Posterior vena cava (tissue), 2 donors: Measurements from ENCODE around the gene CDH15. TPM values are rescaled to one million over a fixed set of nuclear protein-coding genes. Genes with fewer than 3 reads are reported as not detected.
A peak's percentile ranks its signal among the peaks of the same experiment; 100 is the strongest.
"Not testable (repeated sequence)": the region's sequence is repeated elsewhere in the genome, so short reads cannot be mapped to it uniquely, and the experiment has no call there.

Experiments used
- DNase-seq: peaks from one replicate; pipeline ENCODE4 v3.0.0-alpha.2; 2020; ENCODE audit warnings: low spot score
- intact Hi-C, 2 donors: fragments of 100-400 bp; cut with DNase I; formaldehyde crosslinking; loops; one replicate each; pipeline versions ENCODE4 v1.14.1 to v1.14.2; 2022 to 2023
- total RNA-seq, 2 donors: library from RNA; stranded (reverse); fragmentation: NEBNext Ultra II Directional; extraction: Animal tissue kit (Norgen Biotek cat#: 25700); gene quantifications; one replicate each; pipeline ENCODE4 v1.2.1, GENCODE V29; 2021
- donor health status: DM: yes; HTN: yes; CAD: no.
- donor health status: DM: yes; HTN: yes; CAD: no.

The CDH15 gene
- total RNA-seq, 2 donors from 2014 or later, result 0.46 TPM; not detected in 1

GRCh38 chr16:89191901-89192185 is 20.3 kb downstream of the CDH15 start:
- intact Hi-C loops, result no loop called here
- no peak for DNase-seq

- peak; percentile 95 for DNase-seq
- intact Hi-C loops, result not testable (repeated sequence)
Observed at GRCh38 chr16:89192186-89192955, 20.8 kb downstream of the CDH15 start.

DNA sequence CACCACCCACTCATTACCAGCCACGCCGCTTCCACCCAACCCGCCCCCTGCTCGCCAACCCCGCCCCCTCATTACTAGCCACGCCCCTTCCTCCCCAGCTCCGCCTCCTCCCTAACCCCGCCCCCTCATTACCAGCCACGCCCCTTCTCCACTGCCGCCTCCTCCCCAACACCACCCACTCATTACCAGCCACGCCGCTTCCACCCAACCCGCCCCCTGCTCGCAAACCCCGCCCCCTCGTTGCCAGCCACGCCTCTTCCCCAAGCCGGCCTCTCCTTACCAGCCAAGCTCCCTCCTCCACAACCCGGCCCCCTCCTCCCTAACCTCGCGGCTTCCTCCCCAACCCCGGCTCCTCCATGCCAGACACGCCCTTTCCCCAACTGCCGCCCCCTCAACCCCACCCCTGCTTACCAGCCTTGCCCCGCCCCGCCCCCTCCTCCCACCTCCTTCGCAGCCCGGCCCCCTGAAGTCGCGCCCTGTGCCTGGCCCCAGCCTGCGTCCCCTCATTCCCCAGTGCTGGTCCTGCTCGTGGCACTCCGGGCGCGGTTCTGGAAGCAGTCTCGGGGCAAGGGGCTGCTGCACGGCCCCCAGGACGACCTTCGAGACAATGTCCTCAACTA is 21.5 kb downstream of the CDH15 start:
- peak; percentile 94 for DNase-seq
- intact Hi-C loops, result no loop called here

DNA sequence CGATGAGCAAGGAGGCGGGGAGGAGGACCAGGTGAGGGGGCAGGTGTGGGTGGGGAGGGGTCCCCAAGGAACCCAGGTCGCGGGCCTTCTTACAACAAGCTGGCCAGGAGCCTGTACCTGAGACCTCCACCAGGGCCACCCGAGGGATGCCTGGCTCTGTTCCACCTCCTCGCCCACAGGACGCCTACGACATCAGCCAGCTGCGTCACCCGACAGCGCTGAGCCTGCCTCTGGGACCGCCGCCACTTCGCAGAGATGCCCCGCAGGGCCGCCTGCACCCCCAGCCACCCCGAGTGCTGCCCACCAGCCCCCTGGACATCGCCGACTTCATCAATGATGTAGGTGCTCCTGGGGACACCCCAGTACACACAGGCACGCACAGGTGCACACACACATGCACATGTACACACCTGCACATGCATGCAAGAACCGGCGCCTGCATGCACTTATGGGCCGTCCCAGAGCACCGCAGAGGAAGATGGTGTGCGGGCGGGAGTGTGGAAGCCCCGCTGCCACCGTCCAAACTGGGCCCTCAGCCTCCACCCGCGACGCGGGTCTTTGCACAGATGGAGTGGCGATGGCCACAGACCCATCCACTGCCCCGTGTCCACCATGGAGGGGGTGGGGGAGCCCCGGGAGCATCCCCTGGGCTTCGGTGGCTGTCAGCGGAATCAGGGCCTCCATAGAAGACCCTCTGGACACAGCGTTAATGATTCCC is 22.2 kb downstream of the CDH15 start:
- peak; percentile 78 for DNase-seq
- intact Hi-C loops, result no loop called here

- intact Hi-C loops, result no loop called here
- peak; percentile 80 for DNase-seq
Observed at GRCh38 chr16:89194340-89195311, 23.1 kb downstream of the CDH15 start.

- intact Hi-C loops, result no loop called here
- DNase-seq, result peak; percentile 72
Observed at GRCh38 chr16:89195521-89196171, 24.1 kb downstream of the CDH15 start.

GRCh38 chr16:89197033-89197632 is 25.6 kb downstream of the CDH15 start:
- intact Hi-C loops, result no loop called here
- peak; percentile 79 for DNase-seq

- peak; percentile 81 for DNase-seq
- intact Hi-C loops, result no loop called here
Observed at GRCh38 chr16:89197633-89198416, 26.3 kb downstream of the CDH15 start.

DNA sequence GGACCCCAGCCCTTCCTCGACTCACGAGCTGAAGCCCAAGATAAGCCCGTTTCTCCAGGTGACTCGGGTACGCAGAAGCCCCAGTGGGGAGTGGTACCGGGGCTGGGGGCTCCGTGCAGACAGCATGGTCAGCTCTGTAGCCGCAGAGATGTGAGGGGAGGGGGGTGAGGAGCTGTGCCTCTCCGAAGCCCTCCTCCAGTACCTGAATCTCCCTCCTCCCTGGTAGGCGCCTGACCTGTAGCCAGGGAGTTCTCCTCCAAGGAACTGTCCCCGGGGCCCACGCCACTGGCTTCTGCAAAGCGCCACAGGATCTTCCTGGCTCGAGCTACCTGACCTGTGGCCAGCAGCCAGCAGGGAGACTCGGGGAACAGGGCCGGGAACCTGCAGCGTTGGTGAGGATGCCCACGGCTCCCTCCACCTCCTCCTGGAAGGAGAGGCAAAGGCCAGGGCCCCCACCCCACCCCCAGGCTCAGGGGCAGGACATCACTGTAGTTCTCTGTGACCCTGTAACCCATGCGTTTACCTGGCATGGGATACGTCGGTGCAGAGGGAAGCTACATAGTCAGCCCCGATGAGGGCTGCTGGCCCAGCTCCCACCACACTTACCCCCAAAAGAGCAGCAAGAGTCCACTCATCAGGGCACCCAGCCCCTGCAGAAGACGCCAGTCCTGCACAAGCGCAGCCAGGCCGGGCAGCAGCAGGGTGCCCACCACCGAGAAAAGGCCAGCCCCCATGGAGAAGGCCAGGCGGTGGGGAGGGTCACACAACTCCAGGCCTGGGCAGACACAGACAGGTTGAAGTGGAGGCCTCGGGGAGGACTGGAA is 27.1 kb downstream of the CDH15 start:
- peak; percentile 81 for DNase-seq
- intact Hi-C loops, result no loop called here

GRCh38 chr16:89199241-89200123 is 27.9 kb downstream of the CDH15 start:
- intact Hi-C loops, result no loop called here
- DNase-seq, result peak; percentile 79

DNA sequence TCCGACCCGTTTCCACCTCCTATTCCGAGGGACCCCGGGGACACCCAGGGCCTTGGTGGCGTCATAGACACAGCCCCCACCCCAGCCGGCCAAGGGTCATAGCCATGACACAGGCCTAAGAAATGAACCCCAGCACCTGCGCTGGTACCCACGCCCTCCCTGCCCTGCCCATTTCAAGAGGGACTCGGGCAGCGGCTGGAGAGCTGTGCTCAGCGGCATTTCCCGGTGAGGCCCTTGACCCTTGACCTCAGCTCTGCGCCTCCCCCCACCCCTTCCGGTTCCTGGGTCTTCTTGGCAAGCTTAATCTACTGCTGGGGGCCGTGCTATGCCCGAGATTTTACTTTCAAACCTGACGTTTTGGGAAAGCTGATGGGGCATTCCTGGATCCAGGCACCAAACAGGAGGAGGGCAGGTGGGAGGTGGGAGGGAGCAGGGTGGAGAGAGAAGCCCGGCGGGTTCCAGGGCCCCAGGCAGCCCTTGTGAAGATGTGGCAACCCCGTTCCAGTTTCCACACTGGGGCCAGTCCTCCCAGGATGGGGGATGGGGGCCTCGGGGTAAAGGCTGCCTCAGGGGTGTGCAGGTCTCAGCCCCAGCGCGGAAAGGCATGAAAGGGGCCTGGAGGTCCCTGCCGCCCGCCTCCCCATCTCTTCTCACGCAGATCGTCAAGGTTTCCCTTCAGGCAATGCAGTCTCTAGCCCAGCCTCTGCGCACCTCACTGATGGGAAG is 28.7 kb downstream of the CDH15 start, which contains the start of gene SLC22A31:
Gene SLC22A31 (minus strand): TSS at position 414 of the 726 bp plus-strand sequence. CDS start 36 bp downstream, at position 378.
- intact Hi-C loops, result no loop called here

GRCh38 chr16:89200850-89201411 is 29.4 kb downstream of the CDH15 start:
- intact Hi-C loops, result no loop called here
- peak; percentile 80 for DNase-seq

More for the DNA sequence above, 28.7 kb downstream of the CDH15 start, which contains the start of gene SLC22A31:
- DNase-seq, result peak; percentile 79

- intact Hi-C loops, result no loop called here
- peak; percentile 94 for DNase-seq
Observed at GRCh38 chr16:89201439-89202377, 30.2 kb downstream of the CDH15 start.
